Measurements from ENCODE around the gene NEU2.

NEU2 gene

DNA sequence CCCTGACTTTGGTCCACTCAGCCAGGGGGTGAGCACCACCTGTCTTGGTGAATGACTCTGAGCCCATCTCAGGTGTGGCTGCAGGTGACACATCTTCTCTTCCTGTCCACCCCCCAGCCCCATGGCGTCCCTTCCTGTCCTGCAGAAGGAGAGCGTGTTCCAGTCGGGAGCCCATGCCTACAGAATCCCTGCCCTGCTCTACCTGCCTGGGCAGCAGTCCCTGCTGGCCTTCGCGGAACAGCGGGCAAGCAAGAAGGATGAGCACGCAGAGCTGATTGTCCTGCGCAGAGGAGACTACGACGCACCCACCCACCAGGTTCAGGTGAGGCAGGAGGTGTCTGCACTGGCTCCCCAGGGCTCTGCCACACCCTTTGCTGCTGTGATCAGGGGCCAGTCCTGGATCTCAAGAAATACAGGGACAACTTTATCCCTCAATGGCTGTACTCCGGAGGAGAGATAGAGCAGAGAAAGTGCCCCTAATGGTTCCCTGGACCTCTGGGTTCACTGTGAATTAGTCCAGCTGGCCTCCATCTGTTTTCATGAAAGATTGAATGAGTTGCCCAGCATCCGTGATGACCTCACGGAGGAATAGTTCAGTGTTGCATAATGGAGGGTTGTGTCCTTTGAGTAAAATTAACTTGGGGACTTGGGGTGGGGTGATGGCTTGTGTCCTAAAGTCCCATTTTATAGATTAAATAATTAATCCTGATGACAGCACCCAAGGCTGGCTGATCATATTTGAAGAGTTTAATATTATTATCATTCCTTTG lies at the start of gene NEU2:
NEU2 (plus strand) TSS at position 122 of the 770 bp plus-strand sequence; CDS start at position 122, 0 bp downstream.
- DNase-seq: no peak

DNA sequence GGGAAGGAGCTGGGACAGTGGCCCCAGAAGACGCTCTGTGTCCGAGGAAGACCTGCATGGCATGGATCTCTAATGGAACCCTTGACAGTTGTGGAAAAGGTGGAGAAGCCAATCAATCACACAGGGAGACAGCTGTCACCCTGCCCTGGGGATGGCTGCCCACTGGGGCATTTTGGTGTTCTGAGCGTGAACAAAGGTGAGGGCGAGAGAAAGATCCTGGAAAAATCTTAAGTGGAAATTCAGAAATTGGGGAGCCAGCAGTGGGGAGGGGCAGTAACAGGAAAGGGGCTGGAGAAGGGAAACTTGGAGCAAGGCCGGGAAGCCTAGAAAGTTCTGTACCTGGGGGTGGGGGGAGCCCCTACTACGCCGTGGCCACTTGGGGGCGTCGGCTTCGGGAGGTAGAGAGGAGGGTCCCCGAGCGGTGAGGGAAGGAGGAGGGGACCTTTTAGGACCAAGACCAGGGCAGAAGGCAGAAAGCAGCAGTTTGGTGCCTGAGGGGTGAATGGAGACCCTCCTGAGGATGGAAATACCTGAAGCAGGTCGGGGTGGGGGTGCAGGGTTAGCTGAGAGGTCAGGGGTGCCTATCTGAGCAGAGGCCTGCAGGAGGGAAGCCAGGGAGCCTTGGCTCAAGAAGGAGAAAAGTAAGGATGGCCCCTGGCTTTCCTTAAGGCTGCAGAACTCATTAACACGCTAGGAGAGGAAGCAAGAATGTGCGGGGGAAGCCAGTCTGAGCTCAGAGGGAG lies 49.4 kb upstream of the NEU2 start:
- no peak for DNase-seq

DNA sequence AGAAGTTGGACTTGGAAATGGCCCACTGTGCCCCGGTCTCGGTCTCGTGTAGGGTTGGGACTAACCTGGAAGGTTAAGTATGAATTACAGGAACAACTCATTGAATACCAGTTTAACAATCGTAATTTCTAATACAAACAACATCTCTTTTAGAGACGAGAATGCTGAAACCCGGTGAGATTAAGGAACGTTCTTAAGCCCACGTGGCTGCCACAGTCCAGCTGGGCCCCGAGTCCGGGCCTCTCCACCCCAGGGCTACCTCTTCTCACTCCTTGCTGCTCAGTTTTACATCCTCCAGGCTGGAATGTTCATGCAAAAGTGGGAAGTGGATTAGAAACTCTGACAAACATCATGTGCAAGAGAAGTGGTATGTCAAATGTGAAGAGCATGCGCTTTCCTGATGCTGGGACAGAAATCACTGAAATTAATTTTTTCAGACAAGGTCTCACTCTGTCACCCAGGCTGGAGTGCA lies 48.8 kb upstream of the NEU2 start:
- no peak for DNase-seq

DNA sequence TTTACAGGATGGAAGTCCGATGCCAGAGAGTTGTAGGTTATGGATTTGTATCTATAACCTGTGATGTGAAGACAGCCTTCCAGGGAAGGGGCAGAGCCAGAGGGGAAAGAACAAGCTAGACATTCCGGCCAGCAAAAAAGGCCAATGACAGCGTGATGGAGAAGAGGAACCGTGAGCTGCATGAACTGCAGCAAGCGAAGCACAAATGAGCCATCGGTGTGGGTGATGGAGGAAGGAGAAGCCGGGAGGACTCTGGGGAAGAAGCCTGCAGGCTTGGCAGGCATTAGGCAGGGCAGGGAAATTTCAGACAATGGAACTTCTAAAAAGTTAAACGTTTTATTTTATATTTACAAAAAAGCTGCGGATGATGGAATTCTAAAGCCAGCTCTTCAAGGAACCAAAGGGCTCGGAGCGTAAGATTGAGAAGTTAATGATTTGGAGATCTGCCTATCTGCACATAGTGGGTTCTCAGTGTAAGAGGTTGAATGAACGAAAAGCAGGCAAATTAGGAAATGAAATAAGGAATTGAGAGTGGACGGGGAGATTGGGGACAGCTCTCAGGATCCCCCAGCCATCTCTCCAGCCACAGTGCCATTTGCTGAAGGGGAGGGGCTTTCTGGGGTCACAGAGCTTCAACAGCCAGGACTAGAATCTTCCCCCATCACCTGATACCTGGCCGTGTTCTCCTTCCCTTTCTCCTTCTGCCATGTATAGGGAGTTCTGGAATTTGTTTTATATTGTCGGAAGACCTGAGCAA lies 47.8 kb upstream of the NEU2 start:
- no peak for DNase-seq

DNA sequence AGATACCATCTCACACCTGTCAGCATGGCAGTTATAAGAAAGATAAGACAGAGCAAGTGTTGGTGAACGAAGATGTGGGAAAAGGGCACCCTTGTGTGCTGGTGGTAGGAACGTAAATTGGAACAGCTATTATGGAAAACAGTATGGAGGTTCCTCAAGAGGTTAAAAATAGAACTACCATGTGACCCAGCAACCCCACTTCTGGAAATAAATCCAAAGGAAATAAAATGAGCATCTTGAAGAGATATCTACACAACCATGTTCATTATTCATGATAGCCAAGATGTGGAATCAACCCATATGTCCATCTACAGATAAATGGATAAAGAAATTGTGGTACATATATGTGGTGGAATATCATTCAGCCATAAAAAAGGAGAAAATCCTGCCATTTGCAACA lies 46.3 kb upstream of the NEU2 start:
- no peak for DNase-seq

DNA sequence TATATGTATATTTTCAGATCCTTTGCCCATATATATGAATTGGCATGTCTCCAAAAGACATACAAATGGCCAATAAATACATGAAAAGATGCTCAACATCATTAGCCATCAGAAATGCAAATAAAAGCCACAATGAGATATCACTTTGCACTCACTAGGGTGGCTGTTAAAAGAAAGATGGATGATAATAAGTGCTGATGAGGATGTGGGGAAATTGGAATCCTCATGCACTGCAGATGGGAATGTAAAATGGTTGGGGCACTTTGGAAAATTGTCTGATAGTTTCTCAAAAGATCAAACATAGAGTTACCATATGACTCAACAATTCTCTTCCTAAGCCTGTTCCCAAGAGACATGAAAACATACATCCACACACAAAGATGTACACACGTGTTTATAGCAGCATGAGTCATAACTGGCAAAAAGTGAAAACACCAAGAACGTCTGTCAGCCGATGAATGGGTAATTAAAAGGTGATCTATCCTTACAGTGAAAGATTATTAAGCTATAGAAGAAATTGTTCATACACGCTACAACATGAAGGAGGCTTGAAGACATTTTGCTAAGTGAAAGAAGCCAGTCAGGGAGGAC lies 39.1 kb upstream of the NEU2 start:
- DNase-seq: no peak

DNA sequence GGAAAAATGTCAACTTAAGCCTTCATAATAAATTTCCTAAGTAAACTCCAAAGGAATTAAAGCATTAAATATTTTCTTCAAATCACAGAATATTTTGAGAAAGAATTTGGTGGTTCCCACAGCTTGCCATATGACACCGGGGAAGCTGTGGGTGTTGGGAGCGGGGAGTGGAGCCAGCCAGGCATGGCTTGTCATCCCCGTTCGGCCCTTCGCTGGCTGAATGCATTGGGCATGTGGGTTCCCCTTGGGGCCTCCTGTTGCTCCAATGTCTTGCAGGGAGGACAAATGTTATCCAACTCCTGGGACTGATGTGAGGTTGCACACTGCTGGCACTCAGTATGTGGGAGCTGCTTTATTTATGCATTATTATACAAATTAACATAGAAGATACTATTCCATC lies 38.0 kb upstream of the NEU2 start:
- DNase-seq: no peak

DNA sequence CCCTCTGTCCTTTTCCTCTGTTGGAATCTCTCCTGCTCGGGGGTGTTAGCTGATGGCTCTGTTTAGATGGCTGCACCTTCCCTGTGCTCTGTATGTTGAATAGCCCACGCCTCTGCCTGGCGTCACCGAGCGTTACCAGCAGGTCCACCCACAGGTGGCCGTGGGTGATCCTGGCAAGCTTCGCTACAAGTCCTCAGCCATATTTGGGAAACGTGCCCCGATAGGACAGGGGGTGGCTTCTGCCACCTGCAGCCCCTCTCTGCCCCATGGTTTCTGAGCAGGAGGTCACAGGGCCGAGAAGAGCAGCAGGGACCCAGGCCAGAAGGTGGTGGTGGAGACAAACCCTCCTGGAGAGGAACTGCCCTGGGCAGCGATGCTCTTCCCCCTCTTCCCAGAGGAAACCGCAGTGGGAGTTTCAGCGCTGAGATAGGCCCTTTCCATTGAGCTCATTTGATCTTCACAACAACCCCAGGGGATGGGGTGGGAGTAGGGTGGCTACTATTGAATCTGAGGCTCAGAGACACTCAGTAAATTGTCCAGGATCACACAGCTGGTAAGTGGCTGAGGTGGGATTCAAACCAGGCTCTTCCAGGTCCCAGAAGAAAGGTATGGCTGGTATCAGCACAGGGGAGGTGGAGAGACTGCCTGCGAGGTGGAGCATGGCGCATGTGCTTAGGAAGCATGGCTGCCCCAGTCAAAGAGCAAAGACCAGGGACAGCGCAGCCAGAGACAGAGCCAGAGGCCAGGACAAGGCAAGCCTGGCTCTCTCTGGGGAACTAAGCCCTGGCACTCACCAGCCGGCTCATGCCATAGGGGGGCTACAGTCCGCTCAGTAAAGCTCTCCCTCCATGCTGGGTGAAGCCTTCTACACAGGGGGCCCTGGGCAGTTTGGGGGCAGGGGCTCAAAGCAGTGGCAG lies 34.5 kb upstream of the NEU2 start:
- DNase-seq: peak in 11 of 58 donors; percentile 4 to 48 (median 16)

DNA sequence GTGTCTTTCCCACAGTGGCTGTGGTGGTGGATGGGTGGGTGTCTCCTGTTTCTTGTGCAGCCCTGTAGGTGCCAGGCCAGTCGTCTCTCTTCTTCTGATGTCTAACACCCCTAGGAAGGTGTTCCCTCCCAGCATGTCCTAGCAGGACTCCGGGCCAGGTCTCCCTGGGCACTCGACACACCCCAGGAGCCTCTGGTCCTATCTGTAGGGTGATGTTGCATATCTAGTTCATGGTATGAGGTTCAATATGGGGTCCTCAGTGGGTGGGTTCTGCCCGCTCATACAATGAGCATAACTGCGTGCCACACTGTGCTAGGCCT lies 33.8 kb upstream of the NEU2 start:
- DNase-seq: no peak

DNA sequence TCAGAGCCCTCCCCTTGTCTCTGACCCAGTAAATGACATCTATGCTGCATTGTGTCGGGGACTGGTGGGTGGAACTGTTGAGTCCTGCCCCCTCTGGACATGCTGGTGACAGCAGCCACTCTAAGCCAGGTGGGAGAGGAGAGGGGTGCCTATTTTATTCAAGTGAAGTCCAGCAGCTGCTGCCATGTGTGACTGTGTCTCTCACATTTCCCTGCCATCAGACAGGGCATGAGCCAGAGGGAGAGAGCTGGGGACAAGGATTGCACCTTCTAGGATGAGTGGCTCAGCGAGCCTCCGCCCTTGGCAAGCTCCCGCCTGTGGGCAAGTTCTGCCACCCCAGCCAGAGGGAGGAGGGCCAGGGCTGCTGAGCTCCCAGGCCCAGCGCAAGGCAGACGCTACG lies 33.1 kb upstream of the NEU2 start:
- DNase-seq: peak in 2 of 58 donors; percentile 18 to 36

DNA sequence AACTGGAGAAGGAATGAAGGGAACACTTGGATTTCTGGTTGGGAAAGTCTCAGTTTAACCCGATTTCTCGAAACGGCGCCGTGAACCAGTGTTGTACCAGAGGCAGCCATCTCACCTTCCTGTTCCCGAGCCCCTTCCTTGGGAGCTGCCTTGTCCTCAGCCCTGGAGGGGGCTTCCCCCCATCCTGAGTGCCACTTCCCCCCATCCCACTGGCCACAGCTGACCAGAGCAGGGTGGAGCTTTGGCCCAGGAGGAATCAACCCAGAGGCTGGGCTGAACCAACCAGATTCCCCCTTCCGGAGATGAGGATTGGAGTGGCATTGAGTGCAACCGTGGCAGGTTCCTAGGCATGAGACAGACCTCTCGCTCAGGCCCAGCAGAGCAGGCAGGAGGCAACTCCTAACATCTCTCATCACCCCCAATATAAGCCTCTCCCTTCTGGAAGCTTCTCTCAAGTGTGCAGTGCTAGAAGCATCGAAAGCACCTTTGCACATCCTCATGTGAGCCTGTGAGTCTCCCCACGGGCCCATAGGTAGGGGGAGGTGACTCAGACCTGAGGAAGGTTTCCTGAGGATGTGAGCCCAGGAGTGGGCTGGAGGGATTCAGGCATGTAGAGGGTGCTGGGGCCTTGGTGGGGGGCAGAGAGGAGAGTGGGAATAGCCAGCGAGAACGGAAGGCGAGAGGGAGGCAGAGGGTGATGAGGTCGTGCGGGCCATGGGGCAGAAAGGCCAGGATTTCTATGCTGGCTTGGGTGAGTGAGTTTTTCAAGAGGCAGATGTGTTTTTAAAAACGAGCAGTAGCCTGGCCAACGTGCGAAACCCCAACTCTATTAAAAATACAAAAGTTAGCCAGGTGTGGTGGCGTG lies 31.4 kb upstream of the NEU2 start:
- no peak for DNase-seq

DNA sequence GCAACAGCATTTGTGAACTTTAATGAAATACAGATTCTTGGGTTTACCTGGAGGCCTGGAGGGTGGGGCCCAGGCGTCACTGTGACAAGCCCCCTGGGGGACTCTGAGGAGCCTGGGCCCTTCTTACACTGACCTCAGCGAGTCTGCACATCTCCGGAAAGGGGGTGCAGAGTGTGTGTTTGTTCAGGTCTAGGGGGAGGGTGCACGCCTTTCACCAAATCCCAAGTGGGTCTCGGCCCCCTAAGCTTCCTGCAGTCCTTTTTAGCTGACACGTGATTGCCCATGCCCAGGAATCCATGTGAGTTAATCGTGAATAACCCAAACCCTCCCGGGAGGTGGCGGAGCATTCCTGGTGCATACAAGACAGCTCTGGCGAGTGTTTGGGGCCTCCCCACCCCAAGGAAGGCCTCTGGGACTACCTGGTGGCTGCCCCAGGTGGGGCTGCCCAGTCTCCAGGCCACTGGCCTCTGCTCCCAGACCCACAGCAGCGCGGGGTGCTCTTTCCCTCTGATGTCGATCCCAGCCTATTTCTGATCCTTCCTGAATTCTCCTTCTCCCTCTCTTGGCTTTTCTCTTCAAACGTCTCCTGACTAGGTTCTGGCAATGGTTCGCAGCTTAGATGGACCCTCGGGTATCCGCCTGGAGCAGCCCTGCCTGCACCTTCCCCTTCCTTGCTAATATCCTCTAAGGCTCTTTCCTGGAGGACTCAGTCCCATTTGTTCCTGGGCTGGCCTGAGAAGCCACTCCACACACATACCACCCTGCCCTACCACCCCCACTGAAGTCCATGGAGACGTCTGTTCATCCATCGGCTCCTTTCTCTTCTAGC lies 29.4 kb upstream of the NEU2 start:
- no peak for DNase-seq

DNA sequence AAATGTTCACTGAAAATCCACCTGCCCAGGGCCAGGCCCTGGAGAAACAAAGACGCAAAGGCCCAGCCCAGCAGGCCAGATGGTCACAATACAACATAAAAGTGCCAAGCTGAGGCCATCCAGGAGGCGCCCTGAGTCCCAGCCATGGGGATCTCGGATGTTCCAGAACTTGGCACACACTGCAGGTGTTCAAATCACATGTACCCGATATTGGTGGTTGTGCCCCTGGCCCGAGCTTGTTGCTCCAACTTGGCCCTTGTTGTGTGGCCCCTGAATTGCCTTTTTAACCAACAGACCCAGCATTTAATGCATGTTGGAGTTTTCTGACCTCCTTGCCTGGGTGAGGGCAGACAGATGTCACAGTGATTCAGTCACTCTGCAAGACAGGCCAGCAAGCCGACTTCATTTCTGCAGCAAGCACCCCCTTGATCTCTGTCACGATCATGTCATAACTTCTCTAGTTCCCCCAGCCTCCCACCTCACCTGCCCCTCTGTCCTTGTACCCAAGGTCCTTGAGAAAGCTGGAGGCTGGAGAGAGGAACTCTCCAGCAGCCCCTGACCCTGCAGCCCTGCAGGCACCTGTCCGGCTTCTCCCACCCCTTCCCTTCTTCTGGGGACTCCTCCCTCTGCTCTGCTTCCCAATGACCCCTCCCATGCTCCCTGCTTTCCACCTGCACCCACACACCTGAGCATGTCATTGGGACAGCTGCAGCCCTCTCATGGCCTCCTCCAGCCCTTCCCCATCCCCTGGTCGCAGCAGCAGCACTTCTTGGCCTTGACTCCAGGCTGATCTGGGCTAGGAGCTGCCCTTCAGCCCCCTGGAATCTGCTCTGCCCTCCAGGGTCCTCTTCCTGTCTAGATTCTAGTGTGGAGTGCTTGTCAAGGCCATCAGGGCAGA lies 28.6 kb upstream of the NEU2 start:
- DNase-seq: no peak

DNA sequence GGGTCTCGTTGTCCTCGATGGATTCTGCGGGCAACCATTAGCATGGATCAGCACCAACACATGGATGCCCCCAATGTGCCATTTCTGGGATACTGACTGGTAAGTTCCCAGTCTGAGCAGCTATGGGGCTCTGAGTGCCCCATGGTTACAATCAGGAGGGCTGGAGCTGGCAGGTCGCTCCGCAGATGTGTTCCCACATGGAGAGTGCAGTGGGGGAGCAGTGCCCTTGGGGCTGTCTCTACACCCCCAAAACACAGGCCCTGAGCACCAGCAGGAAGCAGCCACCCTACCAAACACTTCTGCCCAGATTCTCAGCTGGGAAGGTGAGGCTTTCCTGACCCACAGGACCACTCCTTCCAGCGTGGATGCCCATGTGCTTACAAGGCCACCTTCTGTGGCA lies 27.4 kb upstream of the NEU2 start:
- no peak for DNase-seq

DNA sequence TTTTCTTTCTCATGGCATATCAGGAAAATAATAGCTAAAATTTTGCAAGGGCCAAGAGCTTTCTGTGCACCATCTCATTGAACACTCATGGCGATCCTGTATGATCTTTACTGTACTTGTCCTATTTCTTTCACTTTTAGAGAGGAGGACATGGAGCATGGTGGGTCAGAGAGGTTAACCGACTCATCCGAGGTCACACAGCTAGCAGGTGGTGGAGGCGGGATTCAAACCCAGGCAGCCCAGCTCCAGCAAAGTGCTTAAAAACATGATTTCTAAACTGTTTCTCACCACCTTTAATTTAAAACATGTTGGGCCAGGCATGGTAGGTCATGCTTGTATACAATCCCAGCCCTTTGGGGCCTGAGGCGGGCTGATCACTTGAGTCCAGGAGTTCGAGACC lies 25.8 kb upstream of the NEU2 start:
- DNase-seq: no peak

DNA sequence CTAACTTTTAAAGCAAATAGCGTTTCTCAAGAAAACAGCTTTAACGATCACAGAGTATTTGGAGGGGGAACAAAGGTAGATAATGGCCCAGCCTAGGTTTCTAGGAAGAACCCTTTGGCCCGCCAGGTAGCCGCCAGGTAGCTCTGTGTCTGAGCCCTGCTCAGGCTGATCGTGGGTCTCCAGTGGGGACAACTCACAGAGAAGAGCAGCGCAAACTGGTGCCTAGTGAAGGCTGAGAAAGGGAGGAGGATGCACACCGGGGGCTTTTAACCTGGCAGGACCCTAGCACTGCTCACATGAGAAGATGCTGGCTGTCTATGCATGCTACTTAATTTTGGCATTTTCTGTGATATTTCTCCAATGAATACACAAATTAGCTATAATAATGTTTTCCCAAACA lies 25.2 kb upstream of the NEU2 start:
- no peak for DNase-seq

DNA sequence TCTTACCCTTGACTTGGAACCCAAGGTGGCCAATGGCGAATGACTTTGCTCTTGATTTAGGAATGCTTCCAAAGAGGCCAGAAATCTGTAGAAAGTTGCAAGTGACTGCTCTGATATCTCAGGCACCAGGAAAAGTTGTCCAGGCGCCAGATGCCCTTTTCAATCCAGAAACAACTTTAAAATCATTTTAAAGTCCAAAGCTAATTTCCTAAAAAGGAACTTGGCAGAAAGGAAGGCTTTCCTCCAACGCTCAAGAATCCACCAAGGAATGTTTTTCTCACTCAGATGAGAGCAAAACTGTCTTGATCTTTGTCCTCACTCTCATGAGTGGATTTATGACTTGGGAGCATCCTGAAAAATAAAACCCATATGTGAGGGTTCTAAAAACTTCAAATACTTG lies 24.7 kb upstream of the NEU2 start:
- no peak for DNase-seq

DNA sequence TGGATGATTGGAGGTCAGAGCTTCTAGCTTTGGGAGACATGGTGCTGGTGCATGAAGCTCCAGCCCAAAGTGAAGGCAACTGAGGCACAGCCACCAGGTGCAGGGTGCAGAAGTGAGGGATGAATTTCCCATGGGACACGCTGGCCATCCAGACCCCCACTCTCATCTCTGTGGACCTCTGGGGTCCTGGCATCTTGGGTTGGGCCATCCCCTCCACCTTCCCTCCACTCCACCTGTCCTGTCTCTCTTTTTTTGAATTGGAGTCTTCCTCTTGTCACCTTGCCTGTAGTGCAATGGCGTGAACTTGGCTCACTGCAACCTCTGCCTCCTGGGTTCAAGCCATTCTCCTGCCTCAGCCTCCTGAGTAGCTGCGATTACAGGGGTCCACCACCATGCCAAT lies 22.8 kb upstream of the NEU2 start:
- no peak for DNase-seq
